Measurements from ENCODE around the gene EXOSC10. TPM values are rescaled to one million over a fixed set of nuclear protein-coding genes. Genes with fewer than 3 reads are reported as not detected.

Gene EXOSC10
- total and polyA plus RNA-seq, 2 of the 4 experiments (the other 2 are of a cell fraction) = 64.5 to 66.0 TPM

- Histone ChIP-seq H3K4me1 (ENCODE audit: control insufficient read depth, insufficient read depth, low read length) (peaks cover 4% of the 10 kb centered on the region; the same call in 1 of the 2 replicates), H3K79me1 (ENCODE audit: low read depth in 1 of 2, low read length in 2 of 2) (peaks cover 5 to 26% of the 10 kb centered on the region in 2 experiments; a peak in 3 of 4 replicates), H3K27ac (ENCODE audit: insufficient read depth, low read length) (no peak overlapping the region), H2AK9ac (replicated peaks; ENCODE audit: low read depth, low read length, poor library complexity) (no peak overlapping the region), H4K8ac (ENCODE audit: low read depth in 2 of 2, low read length in 2 of 2) (no peak overlapping the region), H4K20me1 (ENCODE audit: insufficient read depth, low read length) (peaks cover 24% of the 10 kb centered on the region), H3K36me3 (ENCODE audit: control insufficient read depth, insufficient read depth, low read length) (peaks cover 15% of the 10 kb centered on the region), H3K27me3 (ENCODE audit: control insufficient read depth, insufficient read depth, low read length) (no peaks in the 10 kb centered on the region), H4K5ac (ENCODE audit: low read depth, low read length) (no peak overlapping the region), H2BK20ac (ENCODE audit: low read depth, low read length) (no peak overlapping the region), H2BK15ac (ENCODE audit: low read depth, low read length) (no peak overlapping the region), H2AFZ (replicated peaks; ENCODE audit: low read length, poor library complexity) (no peak overlapping the region), H3K9me1 (ENCODE audit: insufficient read depth, low read length) (0 out of 2 replicates have a peak, but pooled peaks cover 3% of the 10 kb centered on the region), H3K56ac (ENCODE audit: extremely low read depth, insufficient read depth, low read length) (no peak overlapping the region), H3K4me2 (ENCODE audit: low read depth, low read length) (no peak overlapping the region), H3K4ac (ENCODE audit: low read depth, low read length) (no peak overlapping the region), H3K14ac (replicated peaks; ENCODE audit: low read depth, low read length) (no peak overlapping the region), H3K23ac (ENCODE audit: low read depth, low read length) (no peak overlapping the region), H3K4me3 (ENCODE audit: insufficient read depth, low read depth, low read length) (no peak overlapping the region), H2AK5ac (ENCODE audit: low read depth, low read length) (no peak overlapping the region), H4K91ac (ENCODE audit: insufficient read depth, low read depth, low read length) (no peak overlapping the region), H2BK5ac (ENCODE audit: low read depth, low read length, poor library complexity, severe bottlenecking) (no peak overlapping the region), H2BK120ac (ENCODE audit: low read depth, low read length) (no peak overlapping the region), H3K9me3 (ENCODE audit: control insufficient read depth, insufficient read depth, low read length) (no peaks in the 10 kb centered on the region), H3K9ac (ENCODE audit: low read depth, low read length) (no peak overlapping the region), H3K18ac (ENCODE audit: low read depth, low read length) (no peak overlapping the region)
- in situ Hi-C loops (cut with MboI; ENCODE audit: low sequenced_read_pairs) (no loop called here), intact Hi-C loops (cut with micrococcal nuclease) (no loop called here), dilution Hi-C loops (cut with HindIII; ENCODE audit: low sequenced_read_pairs, unreplicated experiment) (no loop called here)
- no CpG with 5 or more reads among the region's 7 CpGs for WGBS, 2 experiments (ENCODE audit: extremely low coverage in 2 of 2, insufficient read length in 1 of 2)
- no peak for TF ChIP-seq MAFK (IDR thresholded peaks at IDR 0.05; ENCODE audit: low read depth, low read length)
- no peak for TF ChIP-seq BHLHE40 (IDR thresholded peaks at IDR 0.05; ENCODE audit: low read depth, low read length)
- no peak for TF ChIP-seq RCOR1 (IDR thresholded peaks at IDR 0.05; ENCODE audit: insufficient replicate concordance, low read length)
- TF ChIP-seq MXI1 (IDR thresholded peaks at IDR 0.05; ENCODE audit: borderline replicate concordance, low read depth, low read length) = no peak
- TF ChIP-seq, protein P1, sequence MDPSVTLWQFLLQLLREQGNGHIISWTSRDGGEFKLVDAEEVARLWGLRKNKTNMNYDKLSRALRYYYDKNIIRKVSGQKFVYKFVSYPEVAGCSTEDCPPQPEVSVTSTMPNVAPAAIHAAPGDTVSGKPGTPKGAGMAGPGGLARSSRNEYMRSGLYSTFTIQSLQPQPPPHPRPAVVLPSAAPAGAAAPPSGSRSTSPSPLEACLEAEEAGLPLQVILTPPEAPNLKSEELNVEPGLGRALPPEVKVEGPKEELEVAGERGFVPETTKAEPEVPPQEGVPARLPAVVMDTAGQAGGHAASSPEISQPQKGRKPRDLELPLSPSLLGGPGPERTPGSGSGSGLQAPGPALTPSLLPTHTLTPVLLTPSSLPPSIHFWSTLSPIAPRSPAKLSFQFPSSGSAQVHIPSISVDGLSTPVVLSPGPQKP (IDR thresholded peaks at IDR 0.05; ENCODE audit: borderline replicate concordance, low read depth, low read length) = no peak
- TF ChIP-seq MAZ (IDR thresholded peaks at IDR 0.05; ENCODE audit: borderline replicate concordance, low read depth, low read length) = no peak
- CTCF ChIA-PET = no interaction called here
- POLR2A ChIA-PET (ENCODE audit: unreplicated experiment) = no interaction called here
- no peak for DNase-seq
- no peak for ATAC-seq (ENCODE audit: low read depth)
- no TSS peak for BruUV-seq (replicated peaks)
Measured at GRCh38 chr1:11054181-11054580, 45.5 kb downstream of the EXOSC10 start.

All from IMR-90 (cell line).